Measurements from ENCODE around the gene LRRC37A. TPM values are rescaled to one million over a fixed set of nuclear protein-coding genes. Genes with fewer than 3 reads are reported as not detected.
"Not testable (repeated sequence)": the region's sequence is repeated elsewhere in the genome, so short reads cannot be mapped to it uniquely, and the experiment has no call there.

The LRRC37A gene
- total and polyA plus RNA-seq, 2 experiments from 2014 or later, result 1.9 to 2.7 TPM

DNA sequence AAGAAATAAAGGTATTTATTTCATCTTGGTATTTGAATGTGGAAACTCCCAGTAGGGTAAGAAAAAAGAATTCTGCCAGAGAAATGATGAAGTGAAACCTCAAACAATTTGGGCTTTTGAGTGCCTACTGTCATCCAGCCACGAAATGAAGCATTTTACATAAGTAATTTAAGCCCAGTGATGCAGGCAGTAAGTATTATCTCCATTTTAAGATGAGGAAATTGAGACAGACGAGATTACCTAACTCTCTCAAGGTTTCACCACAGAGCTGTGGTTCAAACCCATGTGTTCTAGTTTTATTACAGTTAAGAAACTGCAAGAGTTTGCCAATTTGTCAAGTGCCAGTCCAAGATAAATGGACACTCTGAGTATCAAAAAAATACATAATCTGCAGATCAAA lies 53.4 kb downstream of the LRRC37A start:
- H3K27ac ChIP-seq; DNase-seq (ENCODE audit: low read depth in 1 of 2, low spot score in 1 of 2); H3K36me3 ChIP-seq; H3K27me3 ChIP-seq; H3K9me3 ChIP-seq (ENCODE audit: low read depth); H3K4me3 ChIP-seq; H3K4me1 ChIP-seq (ENCODE audit: low read depth): not testable (repeated sequence)

DNA sequence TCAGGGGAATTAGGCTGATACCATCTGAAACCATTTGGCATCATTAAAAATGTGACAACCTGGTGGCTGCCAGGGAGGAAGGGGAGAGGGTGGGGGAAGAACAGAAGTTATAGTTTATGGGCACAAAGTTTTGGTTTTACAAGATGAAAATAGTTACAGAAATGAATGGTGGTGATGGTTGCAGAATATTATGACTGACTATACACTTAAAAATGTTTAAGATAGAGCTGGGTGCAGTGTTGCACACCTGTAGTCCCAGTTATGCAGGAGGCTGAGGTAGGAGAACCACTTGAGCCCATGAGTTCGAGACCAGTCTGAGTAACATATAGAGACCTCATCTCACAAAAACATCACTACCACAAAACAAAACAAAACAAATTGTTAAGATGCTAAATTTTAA lies 54.1 kb downstream of the LRRC37A start:
- H3K4me1 ChIP-seq (ENCODE audit: low read depth); DNase-seq (ENCODE audit: low read depth in 1 of 2, low spot score in 1 of 2); H3K27ac ChIP-seq; H3K4me3 ChIP-seq; H3K9me3 ChIP-seq (ENCODE audit: low read depth); H3K36me3 ChIP-seq; H3K27me3 ChIP-seq: not testable (repeated sequence)

GRCh38 chr17:46353856-46354255 lies 58.9 kb downstream of the LRRC37A start:
- H3K27ac ChIP-seq; H3K4me3 ChIP-seq; H3K9me3 ChIP-seq (ENCODE audit: low read depth); H3K36me3 ChIP-seq; DNase-seq (ENCODE audit: low read depth in 1 of 2, low spot score in 1 of 2); H3K27me3 ChIP-seq; H3K4me1 ChIP-seq (ENCODE audit: low read depth): not testable (repeated sequence)

DNA sequence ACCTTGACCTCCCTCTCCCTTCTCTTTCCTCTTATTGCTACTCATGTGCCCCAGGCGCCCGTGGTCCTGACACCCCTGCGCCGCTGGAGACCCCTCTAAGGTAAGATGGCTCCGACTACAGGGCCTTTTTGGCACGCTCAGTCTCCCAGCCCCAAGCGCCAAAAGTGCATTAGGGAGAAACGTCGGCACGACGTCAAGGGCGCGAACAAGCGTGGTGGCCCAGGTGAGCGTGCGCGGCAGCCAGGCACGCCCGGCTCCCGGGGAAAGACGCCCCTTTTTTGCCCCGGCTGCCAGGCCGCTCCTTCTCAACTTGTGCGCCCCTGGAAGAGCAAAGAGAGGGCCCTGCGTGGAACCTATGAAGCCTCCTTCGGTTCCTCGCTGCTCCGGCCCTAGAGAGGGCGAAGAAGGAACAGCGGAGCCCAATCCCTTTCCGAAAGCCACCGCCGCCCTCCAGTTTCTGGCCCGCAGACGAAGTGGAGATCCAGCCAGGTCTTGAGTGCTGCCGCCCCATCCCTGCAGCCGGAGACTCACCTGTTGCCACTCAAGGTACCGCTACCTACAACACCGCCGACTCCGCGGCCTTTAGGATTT lies 66.3 kb downstream of the LRRC37A start:
- not testable (repeated sequence) for H3K36me3 ChIP-seq; H3K4me1 ChIP-seq (ENCODE audit: low read depth); H3K27ac ChIP-seq; H3K27me3 ChIP-seq; H3K9me3 ChIP-seq (ENCODE audit: low read depth); H3K4me3 ChIP-seq; DNase-seq (ENCODE audit: low read depth in 1 of 2, low spot score in 1 of 2)

GRCh38 chr17:46361755-46362154 lies 66.8 kb downstream of the LRRC37A start, which contains the start of gene ARL17B:
Gene ARL17B (minus strand): TSS chr17:46361766. CDS start chr17:46358397, 3,369 bp downstream.
- not testable (repeated sequence) for DNase-seq (ENCODE audit: low read depth in 1 of 2, low spot score in 1 of 2); H3K4me1 ChIP-seq (ENCODE audit: low read depth); H3K9me3 ChIP-seq (ENCODE audit: low read depth); H3K4me3 ChIP-seq; H3K27me3 ChIP-seq; H3K27ac ChIP-seq; H3K36me3 ChIP-seq

DNA sequence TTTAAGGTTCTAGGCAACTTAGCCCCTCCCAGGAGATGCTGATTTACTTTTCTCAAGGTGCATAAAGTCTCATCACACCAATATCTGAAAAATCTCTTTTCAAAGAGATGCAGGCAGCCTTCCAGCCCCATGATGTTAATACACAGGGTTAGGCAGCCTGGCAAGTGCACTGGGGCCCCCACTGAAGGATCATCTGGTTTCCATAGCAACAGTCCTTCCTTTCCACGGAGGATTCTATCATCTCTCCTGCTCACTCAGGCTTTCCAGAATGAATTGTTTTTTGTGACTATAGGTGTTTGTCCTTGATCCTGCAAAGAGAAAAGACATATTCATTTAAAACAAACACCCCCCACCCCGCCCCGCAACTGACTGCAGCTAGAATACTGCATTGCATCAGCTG lies 72.6 kb downstream of the LRRC37A start:
- H3K27ac ChIP-seq; H3K27me3 ChIP-seq; H3K36me3 ChIP-seq; H3K4me3 ChIP-seq; DNase-seq (ENCODE audit: low read depth in 1 of 2, low spot score in 1 of 2); H3K9me3 ChIP-seq (ENCODE audit: low read depth); H3K4me1 ChIP-seq (ENCODE audit: low read depth): not testable (repeated sequence)

- not testable (repeated sequence) for H3K36me3 ChIP-seq; H3K9me3 ChIP-seq (ENCODE audit: low read depth); H3K4me1 ChIP-seq (ENCODE audit: low read depth); DNase-seq (ENCODE audit: low read depth in 1 of 2, low spot score in 1 of 2); H3K27ac ChIP-seq; H3K4me3 ChIP-seq; H3K27me3 ChIP-seq
Observed at GRCh38 chr17:46372236-46373229, 77.6 kb downstream of the LRRC37A start.

GRCh38 chr17:46373418-46373817 lies 78.5 kb downstream of the LRRC37A start:
- not testable (repeated sequence) for H3K36me3 ChIP-seq; H3K27ac ChIP-seq; DNase-seq (ENCODE audit: low read depth in 1 of 2, low spot score in 1 of 2); H3K27me3 ChIP-seq; H3K4me1 ChIP-seq (ENCODE audit: low read depth); H3K4me3 ChIP-seq; H3K9me3 ChIP-seq (ENCODE audit: low read depth)

DNA sequence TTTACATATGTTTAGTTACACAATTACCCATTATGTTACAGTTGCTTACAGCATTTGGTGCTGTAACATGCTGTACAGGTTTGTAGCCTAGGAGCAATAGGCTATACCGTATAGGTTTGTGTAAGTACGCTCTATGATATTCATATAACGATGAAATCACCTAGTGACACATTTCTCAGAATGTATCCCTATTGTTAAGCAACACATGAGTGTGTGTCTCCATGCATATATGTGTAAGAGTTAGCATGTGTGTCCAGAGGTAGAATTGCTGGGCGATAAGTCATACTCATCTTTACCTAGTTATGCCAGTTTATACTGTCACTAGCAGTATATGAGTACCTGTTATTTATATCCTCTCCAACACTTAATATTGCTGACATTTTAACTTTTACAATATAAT lies 88.2 kb downstream of the LRRC37A start:
- H3K9me3 ChIP-seq (ENCODE audit: low read depth); H3K27ac ChIP-seq; H3K27me3 ChIP-seq; H3K36me3 ChIP-seq; H3K4me3 ChIP-seq; H3K4me1 ChIP-seq (ENCODE audit: low read depth); DNase-seq (ENCODE audit: low read depth in 1 of 2, low spot score in 1 of 2): not testable (repeated sequence)

DNA sequence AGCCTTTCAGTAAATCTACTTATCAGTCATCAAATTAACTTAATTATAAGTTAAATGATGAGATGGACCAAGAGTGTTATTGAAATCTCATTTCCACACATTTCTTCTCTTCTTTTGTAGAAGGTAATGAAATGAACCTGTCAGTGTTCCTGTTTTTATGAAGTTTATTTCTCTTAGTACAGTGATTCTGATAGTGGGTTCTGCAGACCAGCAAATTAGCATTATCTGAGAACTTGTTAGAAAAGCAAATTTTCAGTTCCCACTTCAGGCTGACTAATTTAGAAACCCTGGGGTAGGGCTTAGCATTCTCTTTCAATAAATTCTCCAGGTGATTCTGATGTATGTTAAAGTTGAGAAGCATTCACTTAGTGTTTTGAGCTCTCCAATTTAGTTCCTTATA lies 90.6 kb downstream of the LRRC37A start:
- not testable (repeated sequence) for DNase-seq (ENCODE audit: low read depth in 1 of 2, low spot score in 1 of 2); H3K36me3 ChIP-seq; H3K27ac ChIP-seq; H3K4me3 ChIP-seq; H3K27me3 ChIP-seq; H3K9me3 ChIP-seq (ENCODE audit: low read depth); H3K4me1 ChIP-seq (ENCODE audit: low read depth)

Other genes with a start within 250 kb of the LRRC37A start
- 69.4 and 109 TPM in 2 replicates for gene KANSL1, start 101.7 kb upstream of the LRRC37A start, total RNA-seq
- gene KANSL1, start 101.7 kb upstream of the LRRC37A start, polyA plus RNA-seq, result 52.6 and 61.2 TPM in 2 replicates
- gene ARL17B, start 66.6 kb downstream of the LRRC37A start, total RNA-seq, result 15.0 and 20.5 TPM in 2 replicates
- gene ARL17B, start 66.6 kb downstream of the LRRC37A start, polyA plus RNA-seq, result 18.8 and 23.8 TPM in 2 replicates
- gene LRRC37A2, start 217.3 kb downstream of the LRRC37A start, total RNA-seq, result 11.7 and 18.5 TPM in 2 replicates
- gene LRRC37A2, start 217.3 kb downstream of the LRRC37A start, polyA plus RNA-seq, result 17.5 and 20.5 TPM in 2 replicates

Measured in cardiac muscle cell (in vitro differentiated cells and primary cell).